ENCODE measurements around the gene PDX1. TPM values are rescaled to one million over a fixed set of nuclear protein-coding genes. Genes with fewer than 3 reads are reported as not detected.

PDX1 gene
- total RNA-seq, 2 donors from 2014 or later: 0.35 to 0.54 TPM

GRCh38 chr13:27970382-27971235, 50.8 kb downstream of the PDX1 start:
- H3K9me3 ChIP-seq: no peaks in the 10 kb centered on the region
- no peaks in the 10 kb centered on the region for H3K36me3 ChIP-seq
- H3K27me3 ChIP-seq: peaks cover 32% of the 10 kb centered on the region
- peak overlapping the region; percentile 16 for H3K4me3 ChIP-seq
- peak overlapping the region; percentile 91 for H3K27ac ChIP-seq
- TF ChIP-seq CTCF (IDR thresholded peaks at IDR 0.05): no peak
- H3K9ac ChIP-seq (ENCODE audit: low read depth in 2 of 2, low read length in 2 of 2): peak overlapping the region; percentile 75 to 100
- no peaks in the 10 kb centered on the region for H3K4me1 ChIP-seq
- intact Hi-C loops (cut with DNase I): loop anchor here (10.0 kb wide), 1 partner anchor 1016 kb away; no protein-coding TSS in a partner anchor
- no peak for DNase-seq

- H3K27me3 ChIP-seq: peaks cover 32% of the 10 kb centered on the region
- H3K4me3 ChIP-seq: peak overlapping the region; percentile 16
Observed at GRCh38 chr13:27971236-27971645, 51.4 kb downstream of the PDX1 start.

GRCh38 chr13:27971776-27972477, 52.1 kb downstream of the PDX1 start:
- intact Hi-C loops (cut with DNase I): loop anchor here (10.0 kb wide), 1 partner anchor 1017 kb away; no protein-coding TSS in a partner anchor
- no peaks in the 10 kb centered on the region for H3K36me3 ChIP-seq
- no peaks in the 10 kb centered on the region for H3K4me1 ChIP-seq
- TF ChIP-seq CTCF (IDR thresholded peaks at IDR 0.05): no peak
- H3K9ac ChIP-seq (ENCODE audit: low read depth in 2 of 2, low read length in 2 of 2): peak overlapping the region; percentile 75 to 100
- no peak for DNase-seq
- H3K27me3 ChIP-seq: peaks cover 26% of the 10 kb centered on the region
- no peak overlapping the region for H3K4me3 ChIP-seq
- peak overlapping the region; percentile 91 for H3K27ac ChIP-seq
- no peaks in the 10 kb centered on the region for H3K9me3 ChIP-seq

More at GRCh38 chr13:27971236-27971645, 51.4 kb downstream of the PDX1 start:
- Histone ChIP-seq H3K9me3 (no peaks in the 10 kb centered on the region), H3K36me3 (no peaks in the 10 kb centered on the region), H3K4me1 (no peaks in the 10 kb centered on the region), H3K9ac (ENCODE audit: low read depth in 2 of 2, low read length in 2 of 2) (peak overlapping the region; percentile 75 to 100), H3K27ac (peak overlapping the region; percentile 91)
- intact Hi-C loops (cut with DNase I): loop anchor here (10.0 kb wide), 1 partner anchor 1016 kb away; no protein-coding TSS in a partner anchor
- no peak for TF ChIP-seq CTCF (IDR thresholded peaks at IDR 0.05)
- peak; percentile 60 for DNase-seq

GRCh38 chr13:27972478-27972820, 52.6 kb downstream of the PDX1 start:
- H3K27ac ChIP-seq: peak overlapping the region; percentile 91
- intact Hi-C loops (cut with DNase I): loop anchor here (10.0 kb wide), 1 partner anchor 1018 kb away; no protein-coding TSS in a partner anchor
- DNase-seq: no peak
- no peak overlapping the region for H3K4me3 ChIP-seq
- peaks cover 25% of the 10 kb centered on the region for H3K27me3 ChIP-seq
- H3K4me1 ChIP-seq: no peaks in the 10 kb centered on the region
- peak overlapping the region in 1 of 2 donors; percentile 100 for H3K9ac ChIP-seq (ENCODE audit: low read depth in 2 of 2, low read length in 2 of 2)
- H3K36me3 ChIP-seq: no peaks in the 10 kb centered on the region
- no peaks in the 10 kb centered on the region for H3K9me3 ChIP-seq
- no peak for TF ChIP-seq CTCF (IDR thresholded peaks at IDR 0.05)

GRCh38 chr13:27973291-27973690, 53.5 kb downstream of the PDX1 start:
- TF ChIP-seq CTCF (IDR thresholded peaks at IDR 0.05): no peak
- Histone ChIP-seq H3K4me1 (no peaks in the 10 kb centered on the region), H3K27me3 (peaks cover 23% of the 10 kb centered on the region), H3K4me3 (no peak overlapping the region), H3K9me3 (no peaks in the 10 kb centered on the region), H3K36me3 (no peaks in the 10 kb centered on the region), H3K9ac (ENCODE audit: low read depth in 2 of 2, low read length in 2 of 2) (peak overlapping the region in 1 of 2 donors; percentile 60), H3K27ac (no peak overlapping the region)
- intact Hi-C loops (cut with DNase I): loop anchor here (10.0 kb wide), 1 partner anchor 1018 kb away; no protein-coding TSS in a partner anchor
- DNase-seq: no peak

Data from colonic mucosa (tissue), 4 donors.